Endothelial cell of umbilical vein (primary cell): ENCODE data around the gene FRK. TPM values are rescaled to one million over a fixed set of nuclear protein-coding genes. Genes with fewer than 3 reads are reported as not detected.

ENCODE experiments used
- BruUV-seq: library from RNA; stranded (reverse); fragments of 400-500 nt; replicated peaks from 2 replicates; lab custom pipeline; 2021; lab: Mats Ljungman, UMichigan
- CTCF ChIA-PET: fragments of 300-600, 350-600 bp; sonication (Branson Sonifier 250); formaldehyde crosslinking; loops from one replicate; lab custom pipeline; 2021; ENCODE audit warnings: antibody characterized with exemption, inconsistent platforms; lab: Charles Lee
- POLR2A ChIA-PET: fragments of 300-600, 350-600 bp; sonication (Branson Sonifier 250); formaldehyde crosslinking; loops from one replicate; lab custom pipeline; 2021; ENCODE audit warnings: antibody characterized with exemption, inconsistent platforms; lab: Charles Lee
- DNase-seq: peaks from one replicate; pipeline ENCODE4 v3.0.0-alpha.2; 2011; ENCODE audit warnings: low read depth, low spot score
- FAIRE-seq: peaks from 2 replicates; lab custom pipeline; 2011; peaks lifted over from hg19 to GRCh38; lab: Jason Lieb, UNC
- H2AFZ ChIP-seq: 2 replicates; pipeline ENCODE4 v1.6.0; 2012; ENCODE audit warnings: low read depth, low read length, control low read depth, inconsistent platforms
- H3K27ac ChIP-seq: 2 replicates; pipeline ENCODE4 v1.5.1; 2011; ENCODE audit warnings: low read depth, mild to moderate bottlenecking, control low read depth, low read length, moderate library complexity; ENCODE audit not compliant: insufficient read depth
- H3K27me3 ChIP-seq, 2 experiments: 2 replicates each; pipeline versions ENCODE4 v1.6.0 to v1.6.1; 2011; ENCODE audit warnings: low read length in 2 of 2, mixed read lengths in 1 of 2; ENCODE audit not compliant: control insufficient read depth in 2 of 2, insufficient read depth in 2 of 2
- H3K36me3 ChIP-seq, 2 experiments: 2 replicates in 1 of 2; 3 replicates in 1 of 2; pipeline ENCODE4 v1.5.1; 2011; ENCODE audit warnings: low read length in 2 of 2, mild to moderate bottlenecking in 1 of 2, moderate library complexity in 1 of 2; ENCODE audit not compliant: control insufficient read depth in 2 of 2, insufficient read depth in 2 of 2; ENCODE audit errors: extremely low read depth in 1 of 2
- H3K4me1 ChIP-seq: 3 replicates; pipeline ENCODE4 v1.5.1; 2011; ENCODE audit warnings: mild to moderate bottlenecking, low read length; ENCODE audit not compliant: control insufficient read depth, insufficient read depth; ENCODE audit errors: extremely low read depth
- H3K4me2 ChIP-seq: 2 replicates; pipeline ENCODE4 v1.6.1; 2011; ENCODE audit warnings: low read length, control low read depth, mixed read lengths; ENCODE audit not compliant: insufficient read depth
- H3K4me3 ChIP-seq, 3 experiments: fragments of 200-600 bp in 1 of 3; sonication (generic), shearing (Covaris generic) in 1 of 3; replicated peaks in 1 of 3; 2 replicates each; pipeline ENCODE4 v1.5.1; 2011 to 2016; ENCODE audit warnings: control low read depth in 3 of 3, low read length in 3 of 3, mild to moderate bottlenecking in 2 of 3, inconsistent platforms in 1 of 3, low read depth in 1 of 3, moderate library complexity in 1 of 3; ENCODE audit not compliant: insufficient read depth in 1 of 3
- H3K79me2 ChIP-seq: 2 replicates; pipeline ENCODE4 v1.6.0; 2012; ENCODE audit warnings: low read length, inconsistent platforms; ENCODE audit not compliant: control insufficient read depth, insufficient read depth
- H3K9ac ChIP-seq: replicated peaks from 2 replicates; pipeline ENCODE3; 2011; ENCODE audit warnings: low read length, control low read depth; ENCODE audit not compliant: insufficient read depth; ENCODE audit errors: extremely low read depth
- H3K9me1 ChIP-seq: replicated peaks from 3 replicates; pipeline ENCODE4 v1.6.0; 2011; ENCODE audit warnings: mild to moderate bottlenecking, low read length; ENCODE audit not compliant: control insufficient read depth, insufficient read depth; ENCODE audit errors: extremely low read depth
- H3K9me3 ChIP-seq: replicated peaks from 2 replicates; pipeline ENCODE4 v1.5.1; 2012; ENCODE audit warnings: low read length, inconsistent platforms; ENCODE audit not compliant: control insufficient read depth, insufficient read depth
- H4K20me1 ChIP-seq: replicated peaks from 2 replicates; pipeline ENCODE3; 2011; ENCODE audit warnings: mild to moderate bottlenecking, low read length; ENCODE audit not compliant: control insufficient read depth, insufficient read depth; ENCODE audit errors: extremely low read depth
- CTCF ChIP-seq, 2 donors: IDR thresholded peaks; 1 replicate in 1 of 2; 2 replicates in 1 of 2; pipeline ENCODE4 v1.5.1; 2011; ENCODE audit warnings: low read length in 2 of 2, mild to moderate bottlenecking in 2 of 2, moderate library complexity in 2 of 2, control low read depth in 1 of 2, inconsistent platforms in 1 of 2, low read depth in 1 of 2; ENCODE audit not compliant: insufficient read depth in 1 of 2; ENCODE audit errors: extremely low read depth in 1 of 2
- EZH2 ChIP-seq: IDR thresholded peaks from 2 replicates; pipeline ENCODE4 v1.6.1; 2012; ENCODE audit warnings: borderline replicate concordance, low read depth, mild to moderate bottlenecking, moderate library complexity, low read length, inconsistent platforms; ENCODE audit not compliant: severe bottlenecking
- FOS ChIP-seq: IDR thresholded peaks from 2 replicates; pipeline ENCODE4 v1.6.1; 2011; ENCODE audit warnings: mild to moderate bottlenecking, low read length, moderate library complexity, borderline replicate concordance; ENCODE audit not compliant: insufficient read depth
- GATA2 ChIP-seq: IDR thresholded peaks from 2 replicates; pipeline ENCODE4 v1.7.0; 2011; ENCODE audit warnings: low read depth, mild to moderate bottlenecking, moderate library complexity, mixed read lengths, low read length; ENCODE audit not compliant: insufficient read length, insufficient read depth
- JUN ChIP-seq: IDR thresholded peaks from 2 replicates; pipeline ENCODE4 v1.6.1; 2011; ENCODE audit warnings: borderline replicate concordance, low read depth; ENCODE audit not compliant: insufficient read length, insufficient read depth
- MAX ChIP-seq: IDR thresholded peaks from 2 replicates; pipeline ENCODE4 v1.6.1; 2011; ENCODE audit not compliant: insufficient read depth, insufficient read length
- MYC ChIP-seq: IDR thresholded peaks from one replicate; pipeline ENCODE4 v1.6.1; 2011; ENCODE audit warnings: mild to moderate bottlenecking, low read depth, low read length
- POLR2A ChIP-seq: IDR thresholded peaks from 2 replicates; pipeline ENCODE4 v1.6.1; 2012; ENCODE audit warnings: low read depth, mild to moderate bottlenecking, control low read depth, low read length
- POLR2AphosphoS5 ChIP-seq: IDR thresholded peaks from 2 replicates; pipeline ENCODE4 v1.6.1; 2012; ENCODE audit warnings: low read depth, mild to moderate bottlenecking, control low read depth, low read length, moderate library complexity; ENCODE audit not compliant: insufficient read depth
- dilution Hi-C: fragments of 300-500 bp; cut with MboI; formaldehyde crosslinking; loops from one replicate; pipeline ENCODE4 v1.15.0; 2019; ENCODE audit warnings: low sequenced_read_pairs; ENCODE audit not compliant: extremely low pct_ligation_motif_present
- intact Hi-C: fragments of 100-400 bp; cut with micrococcal nuclease; formaldehyde crosslinking; loops from one replicate; pipeline ENCODE4 v1.10.0; 2022
- polyA plus RNA-seq, 4 experiments: library from polyadenylated mRNA; depleted of rRNA in 3 of 4; stranded (reverse) in 3 of 4; unstranded in 1 of 4; fragments of >200 nt; gene quantifications; 2 replicates each; pipeline versions ENCODE4 v1.2.1 to v1.2.3, GENCODE V29; 2011 to 2012; ENCODE audit warnings: missing spikeins in 1 of 4
- total RNA-seq: library from RNA; stranded (reverse); gene quantifications from 2 replicates; pipeline ENCODE4 v1.2.3, GENCODE V29; 2021

FRK gene
- total and polyA plus RNA-seq, 2 donors (not counting 3 experiments of a cell fraction or from before 2014, with no cell fraction given): 0.01 TPM; not detected in 1

- no peak overlapping the region for H2AFZ ChIP-seq
- H3K9ac ChIP-seq: no peak overlapping the region
- BruUV-seq: no TSS peak
- ChIA-PET CTCF (no interaction called here), POLR2A (no interaction called here)
- dilution Hi-C loops (no loop called here), intact Hi-C loops (no loop called here)
- FAIRE-seq: no peak
- H3K4me2 ChIP-seq: no peak overlapping the region
- H3K4me1 ChIP-seq: no peaks in the 10 kb centered on the region
- H4K20me1 ChIP-seq: no peaks in the 10 kb centered on the region
- no peaks in the 10 kb centered on the region for H3K9me3 ChIP-seq
- H3K27me3 ChIP-seq: peaks cover 0 to 3% of the 10 kb centered on the region in 2 experiments
- no peak for TF ChIP-seq POLR2A
- TF ChIP-seq JUN: no peak
- TF ChIP-seq FOS: no peak
- TF ChIP-seq POLR2AphosphoS5: no peak
- TF ChIP-seq GATA2: no peak
- TF ChIP-seq EZH2: no peak
- TF ChIP-seq MAX: no peak
- no peak for TF ChIP-seq CTCF (IDR thresholded peaks at IDR 0.05; ENCODE audit: extremely low read depth in 1 of 2, insufficient read depth in 1 of 2, low read depth in 1 of 2, low read length in 2 of 2)
- no peak for TF ChIP-seq MYC
- no peak overlapping the region for H3K4me3 ChIP-seq
- H3K27ac ChIP-seq: no peak overlapping the region
- H3K36me3 ChIP-seq: no peaks in the 10 kb centered on the region
- no peak for DNase-seq
- no peaks in the 10 kb centered on the region for H3K9me1 ChIP-seq
- H3K79me2 ChIP-seq: no peaks in the 10 kb centered on the region
Observed at GRCh38 chr6:116088946-116089345, 28.3 kb upstream of the FRK start.
